Activated CD8-positive, alpha-beta T cell treated with anti-CD3 and anti-CD28 coated beads for 36 hours (primary cell): Measurements from ENCODE around the gene ANKS1B. TPM values are rescaled to one million over a fixed set of nuclear protein-coding genes. Genes with fewer than 3 reads are reported as not detected.

ENCODE experiments used
- ATAC-seq: fragments of 200-7000 bp; cut with Tn5 transposase; one replicate; pipeline ENCODE4 v1.10.0; 2021; ENCODE audit warnings: mild to moderate bottlenecking, moderate library complexity
- CTCF ChIA-PET: fragments of 350-600 bp; sonication (Branson Sonifier 250); formaldehyde crosslinking; loops from one replicate; lab custom pipeline; 2021; ENCODE audit warnings: antibody characterized with exemption; lab: Charles Lee
- POLR2A ChIA-PET: fragments of 350-600 bp; sonication (Branson Sonifier 250); formaldehyde crosslinking; loops from one replicate; lab custom pipeline; 2021; ENCODE audit warnings: antibody characterized with exemption; lab: Charles Lee
- DNase-seq: peaks from one replicate; pipeline ENCODE4 v3.0.0-alpha.2; 2020
- H3K27ac Mint-ChIP-seq: one replicate; pipeline ENCODE4 v1.8.0; 2021; ENCODE audit warnings: mild to moderate bottlenecking, mixed read lengths
- H3K27me3 Mint-ChIP-seq: one replicate; pipeline ENCODE4 v1.8.0; 2021; ENCODE audit warnings: mixed read lengths
- H3K36me3 Mint-ChIP-seq: one replicate; pipeline ENCODE4 v1.8.0; 2021; ENCODE audit warnings: low read depth, mixed read lengths
- H3K4me1 Mint-ChIP-seq: one replicate; pipeline ENCODE4 v1.8.0; 2021; ENCODE audit warnings: low read depth, mixed read lengths
- H3K4me3 Mint-ChIP-seq: one replicate; pipeline ENCODE4 v1.8.0; 2021; ENCODE audit warnings: mild to moderate bottlenecking, moderate library complexity, mixed read lengths
- H3K9me3 Mint-ChIP-seq: one replicate; pipeline ENCODE4 v1.8.0; 2021; ENCODE audit warnings: mixed read lengths
- intact Hi-C: fragments of 100-400 bp; cut with micrococcal nuclease; formaldehyde crosslinking; loops from one replicate; pipeline ENCODE4 v1.10.0; 2022
- total RNA-seq, 2 experiments: library from RNA; stranded (reverse); gene quantifications; one replicate each; pipeline ENCODE4 v1.2.3, GENCODE V29; 2021
- TF ChIP-seq, protein P1 (sequence below): fragments of 200-600 bp; IDR thresholded peaks from one replicate; pipeline ENCODE4 v1.8.0; 2022; ENCODE audit warnings: antibody characterized with exemption, mild to moderate bottlenecking

Gene ANKS1B
- total RNA-seq, 2 experiments from 2014 or later, result 0.54 TPM; not detected in 1

DNA sequence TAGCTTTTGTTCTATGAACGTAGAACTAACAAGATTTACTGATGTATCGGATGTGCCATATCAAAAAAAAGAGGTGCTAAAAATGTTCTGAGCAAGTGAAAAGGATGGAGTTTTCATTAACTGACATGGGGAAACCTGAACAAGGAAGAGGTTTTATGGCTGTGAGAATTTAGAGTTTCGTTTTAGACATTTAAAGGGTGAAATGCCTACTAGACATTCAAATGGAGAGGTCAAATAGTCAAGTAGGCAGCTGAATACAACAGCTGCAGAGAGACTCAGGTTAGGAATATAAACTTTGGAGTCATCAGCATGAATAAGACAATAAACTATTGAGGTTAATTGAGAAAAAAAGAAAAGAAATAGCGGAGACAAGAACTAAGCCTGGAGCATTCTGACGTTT, 702.1 kb downstream of the ANKS1B start:
- POLR2A ChIA-PET, result no interaction called here
- H3K4me3 Mint-ChIP-seq, result no peak overlapping the region
- intact Hi-C loops, result no loop called here
- H3K9me3 Mint-ChIP-seq, result peaks cover 1% of the 10 kb centered on the region
- CTCF ChIA-PET, result no interaction called here
- H3K27ac Mint-ChIP-seq, result no peak overlapping the region
- ATAC-seq (no peak), DNase-seq (no peak)
- H3K36me3 Mint-ChIP-seq, result no peaks in the 10 kb centered on the region
- TF ChIP-seq, protein P1, sequence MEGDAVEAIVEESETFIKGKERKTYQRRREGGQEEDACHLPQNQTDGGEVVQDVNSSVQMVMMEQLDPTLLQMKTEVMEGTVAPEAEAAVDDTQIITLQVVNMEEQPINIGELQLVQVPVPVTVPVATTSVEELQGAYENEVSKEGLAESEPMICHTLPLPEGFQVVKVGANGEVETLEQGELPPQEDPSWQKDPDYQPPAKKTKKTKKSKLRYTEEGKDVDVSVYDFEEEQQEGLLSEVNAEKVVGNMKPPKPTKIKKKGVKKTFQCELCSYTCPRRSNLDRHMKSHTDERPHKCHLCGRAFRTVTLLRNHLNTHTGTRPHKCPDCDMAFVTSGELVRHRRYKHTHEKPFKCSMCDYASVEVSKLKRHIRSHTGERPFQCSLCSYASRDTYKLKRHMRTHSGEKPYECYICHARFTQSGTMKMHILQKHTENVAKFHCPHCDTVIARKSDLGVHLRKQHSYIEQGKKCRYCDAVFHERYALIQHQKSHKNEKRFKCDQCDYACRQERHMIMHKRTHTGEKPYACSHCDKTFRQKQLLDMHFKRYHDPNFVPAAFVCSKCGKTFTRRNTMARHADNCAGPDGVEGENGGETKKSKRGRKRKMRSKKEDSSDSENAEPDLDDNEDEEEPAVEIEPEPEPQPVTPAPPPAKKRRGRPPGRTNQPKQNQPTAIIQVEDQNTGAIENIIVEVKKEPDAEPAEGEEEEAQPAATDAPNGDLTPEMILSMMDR, result no peak
- no peaks in the 10 kb centered on the region for H3K27me3 Mint-ChIP-seq
- H3K4me1 Mint-ChIP-seq, result no peaks in the 10 kb centered on the region

DNA sequence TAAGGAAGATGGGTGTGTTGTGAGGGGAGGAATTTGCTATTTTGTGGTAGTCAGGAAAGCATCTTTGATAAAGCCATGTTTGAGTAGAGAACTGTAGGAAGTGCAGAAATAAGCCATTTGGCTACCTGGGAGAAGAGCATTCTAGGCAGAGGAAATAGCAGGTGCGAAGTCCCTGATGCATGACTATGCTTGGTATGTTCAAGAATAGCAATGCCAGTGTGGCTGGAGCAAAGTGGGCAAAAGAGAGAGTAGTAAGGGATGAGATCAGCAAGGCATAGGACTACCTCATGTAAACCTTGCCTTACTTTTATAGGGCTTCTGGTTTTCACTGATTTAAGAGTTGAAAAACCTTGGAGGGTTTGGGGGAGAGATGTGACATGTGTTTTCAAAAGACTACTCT, 702.6 kb downstream of the ANKS1B start:
- ATAC-seq, result no peak

DNA sequence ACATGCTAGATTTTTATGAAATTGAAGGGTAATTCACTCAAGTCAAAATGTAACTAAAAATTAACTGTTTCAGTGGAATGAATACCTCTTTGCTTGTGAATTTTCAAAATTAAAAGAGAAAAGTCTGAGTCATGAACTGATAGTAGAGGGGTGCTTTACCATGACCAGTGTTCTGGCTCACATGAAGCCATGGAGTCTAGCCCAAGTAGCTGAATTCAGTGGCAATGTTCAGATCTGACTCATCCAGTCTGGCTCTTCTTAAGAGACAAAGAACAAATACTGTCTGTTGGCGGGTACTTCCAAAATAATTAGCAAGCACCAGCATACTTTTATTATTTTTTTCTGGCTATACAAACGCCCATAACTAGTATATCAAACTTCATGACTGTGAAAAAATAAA, 703.5 kb downstream of the ANKS1B start:
- Mint-ChIP-seq H3K27me3 (no peaks in the 10 kb centered on the region), H3K27ac (no peak overlapping the region), H3K4me3 (no peak overlapping the region), H3K9me3 (peaks cover 1% of the 10 kb centered on the region), H3K36me3 (no peaks in the 10 kb centered on the region), H3K4me1 (no peaks in the 10 kb centered on the region)
- intact Hi-C loops, result no loop called here
- TF ChIP-seq, protein P1, result no peak
- POLR2A ChIA-PET, result no interaction called here
- DNase-seq, result no peak
- no peak for ATAC-seq
- CTCF ChIA-PET, result no interaction called here

More for the DNA sequence above, 702.6 kb downstream of the ANKS1B start:
- H3K27ac Mint-ChIP-seq, result no peak overlapping the region
- no peak overlapping the region for H3K4me3 Mint-ChIP-seq
- intact Hi-C loops, result no loop called here
- no peaks in the 10 kb centered on the region for H3K4me1 Mint-ChIP-seq
- DNase-seq, result no peak
- ChIA-PET POLR2A (no interaction called here), CTCF (no interaction called here)
- no peaks in the 10 kb centered on the region for H3K27me3 Mint-ChIP-seq
- peaks cover 1% of the 10 kb centered on the region for H3K9me3 Mint-ChIP-seq
- no peaks in the 10 kb centered on the region for H3K36me3 Mint-ChIP-seq
- TF ChIP-seq, protein P1, result no peak

DNA sequence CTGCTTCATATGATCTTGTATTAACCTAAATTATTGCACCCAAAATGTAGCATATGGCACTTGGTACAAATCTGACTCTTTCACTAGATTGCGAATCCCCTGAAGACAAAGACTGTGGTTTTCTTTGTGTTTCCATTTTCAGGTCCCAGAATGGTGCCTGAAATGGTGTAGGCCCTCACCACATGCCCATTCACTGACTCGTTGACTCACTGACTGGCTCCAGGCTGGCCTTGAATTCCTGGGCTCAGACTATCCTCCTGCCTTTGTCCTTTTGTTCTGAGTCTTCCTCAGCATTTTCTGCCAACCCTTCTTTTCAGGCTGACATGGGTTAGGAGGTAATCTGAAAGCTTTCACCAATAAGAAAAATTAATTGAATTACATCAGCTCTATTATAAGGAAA, 705.8 kb downstream of the ANKS1B start:
- no peak overlapping the region for H3K27ac Mint-ChIP-seq
- TF ChIP-seq, protein P1, result no peak
- POLR2A ChIA-PET, result no interaction called here

DNA sequence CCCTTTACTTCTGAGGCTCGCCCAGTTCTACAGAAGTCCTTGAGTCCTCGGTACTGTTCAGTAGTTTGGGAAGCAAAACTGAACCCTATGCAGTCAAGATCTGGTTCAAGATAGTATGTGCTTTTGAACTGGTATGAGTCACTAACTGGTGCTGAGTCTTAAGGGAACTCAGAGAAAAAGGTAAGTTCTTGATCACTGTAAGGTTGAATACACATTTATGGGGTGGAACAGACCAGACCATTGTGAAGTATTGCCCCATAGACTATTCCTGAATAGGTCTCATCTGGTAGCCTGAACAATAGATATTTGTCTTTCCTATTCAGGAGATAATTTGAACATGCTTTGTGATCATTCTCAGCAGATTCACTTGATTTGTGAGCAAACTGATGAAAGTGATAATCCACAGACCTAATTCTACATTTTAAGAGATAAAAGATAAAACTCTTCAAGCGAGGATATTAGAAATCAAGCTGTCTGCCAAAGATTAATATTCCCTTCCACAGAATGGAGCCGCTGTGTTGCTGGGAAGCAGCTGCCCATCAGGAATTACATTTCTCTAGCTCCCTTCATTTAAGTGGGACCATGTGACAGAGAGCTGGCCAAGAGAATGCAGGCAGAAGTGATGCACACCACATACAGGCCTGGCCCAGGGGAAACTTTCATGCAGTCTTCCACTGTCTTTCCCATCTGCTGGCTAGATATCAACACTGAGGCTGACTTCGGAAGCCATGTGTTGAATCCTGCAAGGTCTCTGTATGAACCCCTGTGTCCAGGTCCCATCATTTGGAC, 707.0 kb downstream of the ANKS1B start:
- H3K4me3 Mint-ChIP-seq, result no peak overlapping the region
- intact Hi-C loops, result no loop called here
- peaks cover 5% of the 10 kb centered on the region for H3K9me3 Mint-ChIP-seq
- TF ChIP-seq, protein P1, result no peak
- no peak overlapping the region for H3K27ac Mint-ChIP-seq
- DNase-seq, result no peak
- POLR2A ChIA-PET, result no interaction called here
- ATAC-seq, result no peak
- H3K36me3 Mint-ChIP-seq, result no peaks in the 10 kb centered on the region
- no peaks in the 10 kb centered on the region for H3K27me3 Mint-ChIP-seq
- CTCF ChIA-PET, result no interaction called here
- H3K4me1 Mint-ChIP-seq, result no peaks in the 10 kb centered on the region

More for the DNA sequence above, 705.8 kb downstream of the ANKS1B start:
- Mint-ChIP-seq H3K4me1 (no peaks in the 10 kb centered on the region), H3K4me3 (no peak overlapping the region), H3K9me3 (peaks cover 5% of the 10 kb centered on the region), H3K27me3 (no peaks in the 10 kb centered on the region), H3K36me3 (no peaks in the 10 kb centered on the region)
- DNase-seq (no peak), ATAC-seq (no peak)
- intact Hi-C loops, result no loop called here
- CTCF ChIA-PET, result no interaction called here
